Mammary epithelial cell (primary cell): ENCODE results near the gene SHANK3.

Source experiments
- CTCF ChIP-seq, 2 donors: IDR thresholded peaks in 1 of 2; conservative IDR thresholded peaks in 1 of 2; 2 replicates each; pipeline ENCODE4 v1.5.1; 2011 to 2012; ENCODE audit warnings: inconsistent platforms in 2 of 2, low read length in 2 of 2, mild to moderate bottlenecking in 2 of 2, control low read depth in 1 of 2, low read depth in 1 of 2; ENCODE audit not compliant: insufficient read depth in 1 of 2; ENCODE audit errors: extremely low read depth in 1 of 2
- EZH2 ChIP-seq: IDR thresholded peaks from 2 replicates; pipeline ENCODE4 v1.6.1; 2012; ENCODE audit warnings: low read length, inconsistent platforms, borderline replicate concordance

- no peak for TF ChIP-seq CTCF (conservative IDR thresholded peaks at IDR 0.05 in 1 of 2, IDR thresholded peaks at IDR 0.05 in 1 of 2; ENCODE audit: extremely low read depth in 1 of 2, insufficient read depth in 1 of 2, low read depth in 1 of 2, low read length in 2 of 2)
- no peak for TF ChIP-seq EZH2
Observed at GRCh38 chr22:50708996-50709395, 36.4 kb downstream of the SHANK3 start.
